K562 (cell line): ENCODE data around the gene CDT1. TPM values are rescaled to one million over a fixed set of nuclear protein-coding genes. Genes with fewer than 3 reads are reported as not detected.

Experiments used
- ARID3B ChIP-seq: fragments of 250-450 bp; sonication (Bioruptor Pico); IDR thresholded peaks from 2 replicates; pipeline ENCODE4 v1.4.0; 2020; ENCODE audit warnings: borderline replicate concordance
- ETS2 ChIP-seq: IDR thresholded peaks from 2 replicates; pipeline ENCODE4 v1.6.1; 2016; ENCODE audit warnings: borderline replicate concordance, missing genetic modification characterization, mild to moderate bottlenecking, moderate library complexity, missing compliant biosample characterization; ENCODE audit not compliant: poor library complexity, severe bottlenecking
- GABPB1 ChIP-seq: sonication (generic); formaldehyde crosslinking; IDR thresholded peaks from 2 replicates; pipeline ENCODE4 v1.8.0; 2022; ENCODE audit warnings: mild to moderate bottlenecking, missing genetic modification reagents
- KAT2B ChIP-seq: IDR thresholded peaks from one replicate; pipeline ENCODE4 v1.6.1; 2012; ENCODE audit warnings: low read depth, mild to moderate bottlenecking, control low read depth, inconsistent platforms, low read length, moderate library complexity
- NFE2 ChIP-seq: IDR thresholded peaks from 2 replicates; pipeline ENCODE4 v1.6.1; 2014; ENCODE audit warnings: antibody characterized with exemption, low read depth
- PCBP1 ChIP-seq: fragments of 200-400 bp; formaldehyde crosslinking; IDR thresholded peaks from 2 replicates; pipeline ENCODE4 v1.6.1; 2018; ENCODE audit warnings: mild to moderate bottlenecking, low read depth, low read length; ENCODE audit not compliant: poor library complexity, severe bottlenecking
- PREB ChIP-seq: sonication (generic); formaldehyde crosslinking; IDR thresholded peaks from 2 replicates; pipeline ENCODE4 v1.8.1; 2023; ENCODE audit warnings: mild to moderate bottlenecking, missing genetic modification reagents
- SMAD4 ChIP-seq: fragments of 250-450 bp; sonication (Bioruptor Pico); conservative IDR thresholded peaks from 2 replicates; pipeline ENCODE4 v1.8.0; 2021; ENCODE audit warnings: inconsistent platforms, mild to moderate bottlenecking, moderate library complexity
- TEAD2 ChIP-seq: fragments of 450-650 bp; IDR thresholded peaks from 2 replicates; pipeline ENCODE4 v1.6.1; 2016; ENCODE audit warnings: missing genetic modification characterization, control low read depth, missing compliant biosample characterization
- ZKSCAN1 ChIP-seq: fragments of 150-350 bp; IDR thresholded peaks from 2 replicates; pipeline ENCODE4 v1.6.1; 2016; ENCODE audit warnings: low read depth, low read length
- ZNF217 ChIP-seq: sonication (generic); formaldehyde crosslinking; IDR thresholded peaks from 2 replicates; pipeline ENCODE4 v1.8.0; 2022; ENCODE audit warnings: mild to moderate bottlenecking, missing genetic modification reagents
- ZNF224 ChIP-seq: sonication (generic); formaldehyde crosslinking; IDR thresholded peaks from 2 replicates; pipeline ENCODE4 v1.8.0; 2022; ENCODE audit warnings: mild to moderate bottlenecking, missing genetic modification reagents
- ZNF24 ChIP-seq: fragments of 450-650 bp; IDR thresholded peaks from 2 replicates; pipeline ENCODE4 v1.6.1; 2016
- ZNF444 ChIP-seq: fragments of 250-450 bp; sonication (Bioruptor Pico); IDR thresholded peaks from 2 replicates; pipeline ENCODE4 v1.4.0; 2020; ENCODE audit warnings: mild to moderate bottlenecking, moderate library complexity
- ZNF57 ChIP-seq: fragments of 450-650 bp; formaldehyde crosslinking; IDR thresholded peaks from 2 replicates; pipeline ENCODE4 v1.4.0; 2020; ENCODE audit warnings: mild to moderate bottlenecking, moderate library complexity
- ZNF584 ChIP-seq: fragments of 200-800 bp; sonication (Bioruptor generic); IDR thresholded peaks from 2 replicates; pipeline ENCODE4 v1.6.1; 2016; ENCODE audit warnings: low read depth, mild to moderate bottlenecking, missing genetic modification characterization, missing compliant biosample characterization
- ZNF609 ChIP-seq: sonication (generic); formaldehyde crosslinking; IDR thresholded peaks from 2 replicates; pipeline ENCODE4 v1.8.1; 2023; ENCODE audit warnings: missing genetic modification reagents, mild to moderate bottlenecking, borderline replicate concordance
- polyA plus RNA-seq, 8 experiments: library from polyadenylated mRNA; depleted of rRNA in 4 of 8; stranded (reverse) in 5 of 8; unstranded in 3 of 8; fragments of >200 nt; fragmentation: Nextera tagmentation in 2 of 8; fragmentation: Illumina TruSeq in 1 of 8; extraction: Ambion mirVana in 2 of 8; extraction: Trizol in 1 of 8; gene quantifications; 2 replicates each; pipeline versions ENCODE4 v1.2.1 to v1.2.3, GENCODE V29; 2011 to 2014; ENCODE audit warnings: inconsistent platforms in 1 of 8, missing spikeins in 1 of 8
- total RNA-seq, 7 experiments: library from RNA; depleted of rRNA in 6 of 7; stranded (reverse); fragments of >200 nt in 6 of 7; fragmentation: Illumina TruSeq in 2 of 7; extraction: Trizol in 2 of 7; gene quantifications; 2 replicates each; pipeline versions ENCODE4 v1.2.1 to v1.2.3, GENCODE V29; 2011 to 2021; ENCODE audit warnings: low replicate concordance in 1 of 7

CDT1 gene
- total and polyA plus RNA-seq, 9 of the 15 experiments (the other 6 are each of a cell fraction or from before 2014, with no cell fraction given) = 0.92 to 178 (median 14.2) TPM

GRCh38 chr16:88781140-88782077, 22.2 kb upstream of the CDT1 start (continued):
- TF ChIP-seq PREB (no peak), SMAD4 (CRISPR knock-in tag) (no peak; the same call in none of the 2 replicates), ZNF57 (CRISPR knock-in tag) (no peak), ZNF224 (CRISPR knock-in tag) (0 out of 2 replicates have a peak, but pooled peaks have one; percentile 59), ETS2 (no peak), PCBP1 (no peak), ZNF217 (no peak), ZNF24 (no peak), TEAD2 (no peak), ZNF584 (CRISPR knock-in tag) (no peak), ARID3B (CRISPR knock-in tag) (0 out of 2 replicates have a peak, but pooled peaks have one; percentile 79), NFE2 (peak; percentile 95), ZNF609 (CRISPR knock-in tag) (no peak), GABPB1 (0 out of 2 replicates have a peak, but pooled peaks have one; percentile 23), KAT2B (no peak), ZNF444 (CRISPR knock-in tag) (no peak), ZKSCAN1 (0 out of 2 replicates have a peak, but pooled peaks have one; percentile 5)
